Frontal cortex (tissue), 4 donors: ENCODE data around the gene FAM53B. TPM values are rescaled to one million over a fixed set of nuclear protein-coding genes. Genes with fewer than 3 reads are reported as not detected.
A peak's percentile ranks its signal among the peaks of the same experiment; 100 is the strongest.

Experiments used
- DNase-seq, 2 donors: peaks; one replicate each; pipeline ENCODE4 v3.0.0; 2012; ENCODE audit warnings: low spot score in 2 of 2
- FAIRE-seq: peaks from 2 replicates; lab custom pipeline; 2012; peaks lifted over from hg19 to GRCh38; lab: Jason Lieb, UNC
- total RNA-seq: library from RNA; depleted of rRNA; stranded (reverse); fragments of >200 nt; gene quantifications from one replicate; pipeline ENCODE4 v1.2.3, GENCODE V29; 2014
- donor health status: control.
- donor health status: control.
- donor health status: control.

The FAM53B gene
- total RNA-seq, 1 donor from 2014 or later: 23.2 TPM

DNA sequence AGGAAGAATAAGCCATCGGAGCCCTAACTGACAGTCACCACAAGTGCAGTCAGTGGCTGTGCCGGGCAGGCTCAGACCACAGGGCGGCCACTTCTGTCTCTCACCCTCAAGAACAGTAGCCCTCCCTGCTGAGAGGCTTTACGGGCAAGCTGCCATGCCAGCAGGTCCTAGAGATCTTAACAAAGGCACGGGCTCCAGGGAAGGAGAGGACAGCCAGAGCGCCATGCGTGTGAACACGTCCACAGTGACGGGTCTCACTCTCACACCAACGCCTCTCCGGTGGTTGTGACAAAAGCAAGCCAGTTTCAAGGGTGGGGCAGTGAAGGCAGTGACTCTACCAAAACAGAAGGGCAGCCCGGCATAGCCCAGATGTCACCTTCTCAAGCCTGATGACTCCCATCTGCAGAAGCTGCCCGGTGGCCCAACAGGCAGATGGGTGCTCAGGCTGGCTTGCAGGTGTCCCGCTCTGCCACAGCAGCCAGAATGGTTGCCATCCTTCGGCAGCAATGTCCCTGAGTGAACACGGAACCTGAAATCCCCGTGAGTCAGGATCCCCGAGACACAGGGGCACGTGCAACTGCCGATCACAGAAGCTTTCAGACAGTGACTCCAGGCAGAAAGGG, 102.0 kb downstream of the FAM53B start:
- no peak for DNase-seq
- no peak for FAIRE-seq

DNA sequence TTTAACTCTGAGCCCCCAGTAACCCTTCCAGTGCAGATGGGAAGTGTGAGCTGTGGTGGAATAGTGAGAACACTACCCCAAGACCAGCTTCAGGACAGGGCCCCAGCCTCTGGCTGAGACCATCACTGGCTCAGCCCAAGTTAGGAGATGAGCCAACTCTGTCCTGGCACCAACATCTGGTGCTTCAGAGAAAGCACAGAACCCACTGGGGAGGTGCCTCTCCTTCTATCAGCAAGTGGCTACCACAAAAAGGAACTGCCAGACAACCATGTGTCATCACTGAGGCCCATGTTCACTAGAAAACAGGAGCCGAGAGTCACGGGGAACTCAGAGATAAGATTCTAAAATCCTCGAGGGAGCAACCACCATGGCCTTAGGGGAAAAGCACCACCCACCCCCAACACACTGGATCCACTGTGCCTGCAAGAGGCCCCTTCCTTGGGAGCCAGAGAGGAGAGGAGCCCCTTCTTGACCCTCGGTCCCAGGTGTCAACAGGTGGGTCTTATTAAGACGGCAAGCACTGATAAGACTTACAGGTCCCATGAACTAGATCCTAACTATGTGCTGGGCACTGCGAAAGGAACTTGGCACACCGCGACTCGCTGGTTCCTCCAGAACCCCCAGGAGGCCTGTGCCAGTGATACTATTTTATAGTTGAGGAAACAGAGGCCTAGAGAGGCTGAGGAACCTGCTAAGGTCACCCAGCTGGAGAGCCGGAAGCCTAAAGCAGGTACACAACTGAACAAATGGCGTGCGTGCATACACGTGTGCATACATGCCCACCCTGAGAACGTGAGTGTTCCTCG, 102.7 kb downstream of the FAM53B start:
- DNase-seq (no peak), FAIRE-seq (no peak)

DNA sequence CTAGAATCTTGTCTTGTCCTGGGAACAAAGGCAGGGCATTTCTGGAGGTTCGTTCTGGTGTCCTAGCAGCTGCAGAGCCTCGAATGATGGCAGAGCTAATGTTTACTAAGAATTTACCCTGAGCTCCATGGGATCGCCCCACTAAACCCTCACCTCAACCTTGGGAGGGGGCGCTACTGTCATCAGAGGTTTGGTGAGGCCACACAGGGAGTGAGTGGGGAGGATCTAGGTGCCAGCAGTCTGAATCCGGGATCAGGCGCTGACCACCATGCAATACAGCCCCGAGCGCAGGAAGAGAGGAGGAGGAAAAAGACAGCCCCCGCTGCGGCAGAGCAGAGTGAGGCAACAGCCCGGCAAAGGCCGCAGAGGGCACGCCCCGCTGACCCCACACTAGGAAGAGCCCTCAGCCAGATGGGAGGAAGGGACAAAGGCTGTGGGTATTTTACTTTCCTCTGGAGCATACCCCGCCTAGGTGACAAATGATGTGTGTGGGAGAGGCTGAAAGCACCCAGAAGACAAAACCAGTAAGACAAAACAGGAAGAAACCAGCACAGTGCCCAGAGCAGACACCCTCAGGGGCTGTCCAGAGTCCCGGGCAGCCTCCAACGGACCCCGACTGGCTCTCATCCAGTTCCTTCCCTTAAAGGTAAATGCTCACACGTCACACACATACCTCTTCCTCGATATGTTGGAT, 103.5 kb downstream of the FAM53B start:
- FAIRE-seq (no peak), DNase-seq (no peak)

DNA sequence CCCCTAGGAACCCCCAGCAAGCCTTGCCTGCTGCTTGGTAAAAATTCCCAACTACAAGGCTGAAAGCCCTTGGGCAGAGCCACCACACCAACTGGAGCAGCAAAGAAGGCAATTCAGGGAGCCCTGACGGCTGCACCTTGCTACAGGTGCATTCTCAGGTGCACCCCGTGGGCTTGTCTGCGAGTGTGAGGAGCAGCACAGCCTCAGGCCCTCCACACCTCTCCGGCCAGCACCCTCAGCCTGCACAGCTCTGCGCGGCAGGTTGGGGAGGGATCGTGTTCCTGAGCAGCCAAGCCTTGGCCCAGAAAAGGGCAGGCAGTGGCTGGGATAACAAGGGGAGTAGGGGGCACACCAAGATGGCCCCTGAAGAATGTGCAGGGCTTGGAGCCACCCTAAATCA, 104.1 kb downstream of the FAM53B start:
- FAIRE-seq: no peak
- no peak for DNase-seq

DNA sequence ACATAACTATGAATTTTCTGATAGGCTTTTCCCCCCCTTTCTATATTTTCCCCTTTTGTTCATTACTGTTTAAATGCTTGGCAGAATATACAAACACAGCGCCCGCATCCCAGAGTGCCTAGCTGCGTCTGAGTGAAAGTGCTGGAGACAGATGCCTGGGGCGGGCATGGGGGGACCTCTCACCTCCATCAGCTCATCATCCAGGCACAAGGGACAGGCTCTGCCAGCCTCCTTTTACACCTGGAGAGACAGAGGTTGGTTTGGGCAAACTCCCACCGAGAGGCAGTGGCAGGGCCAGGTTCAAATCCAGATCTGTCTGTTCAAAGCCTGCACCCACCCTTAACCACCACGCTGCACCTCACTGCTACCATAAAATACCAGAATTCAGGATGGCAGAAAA, 104.5 kb downstream of the FAM53B start:
- FAIRE-seq (no peak), DNase-seq (no peak)

DNA sequence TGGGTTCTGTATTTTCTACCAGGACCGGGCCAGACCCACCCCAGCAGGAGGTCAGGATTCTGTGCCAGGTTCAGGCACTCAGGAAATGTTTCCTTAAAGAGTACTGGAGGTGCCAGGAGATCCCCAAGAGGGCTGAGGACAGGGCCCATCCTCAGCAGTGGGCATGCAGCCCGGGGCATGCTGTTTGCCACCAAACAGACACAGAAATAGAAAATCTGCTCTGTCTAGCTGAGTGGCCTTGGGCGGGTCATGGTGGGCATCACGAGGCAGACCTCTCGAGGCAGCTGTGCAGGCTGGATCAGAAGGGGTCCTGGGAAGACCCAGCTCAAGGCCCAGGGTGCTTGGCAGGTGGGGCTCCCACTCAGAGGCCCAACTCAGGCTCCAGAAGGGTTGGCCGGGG, 105.0 kb downstream of the FAM53B start:
- DNase-seq: no peak
- FAIRE-seq: no peak

GRCh38 chr10:124637746-124638145, 106.4 kb downstream of the FAM53B start:
- DNase-seq (no peak), FAIRE-seq (no peak)

DNA sequence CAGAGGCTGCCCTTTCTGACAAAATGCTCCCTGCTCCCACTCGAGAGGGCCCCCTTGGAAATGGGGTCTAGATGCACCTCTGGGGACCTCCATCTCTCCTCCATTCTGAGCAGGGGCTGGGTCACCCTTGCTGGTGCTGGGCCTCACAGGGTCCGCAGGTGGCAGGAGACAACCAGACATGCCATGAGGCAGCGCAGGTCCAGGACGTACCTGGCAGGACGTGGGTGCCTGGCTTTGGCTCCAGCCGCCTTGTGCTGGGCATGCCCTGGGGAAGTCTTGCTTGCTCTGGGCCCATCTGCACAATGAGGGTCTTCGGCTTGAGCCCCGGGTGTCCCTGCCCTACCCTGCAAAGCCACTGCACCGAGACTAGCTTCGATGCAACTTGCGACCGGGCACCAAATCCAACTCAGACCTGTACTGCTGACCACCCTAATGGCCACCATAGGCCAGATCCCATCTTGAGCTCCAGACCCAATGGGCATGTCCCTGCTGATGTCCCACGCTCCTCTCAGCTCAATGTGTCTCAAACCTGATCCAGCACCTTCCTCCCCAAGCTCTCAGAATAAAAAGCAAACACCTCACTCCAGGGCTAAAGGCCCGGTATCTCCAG, 107.0 kb downstream of the FAM53B start:
- FAIRE-seq (no peak), DNase-seq (no peak)

GRCh38 chr10:124636271-124636995, 107.7 kb downstream of the FAM53B start:
- FAIRE-seq (no peak), DNase-seq (no peak)

DNA sequence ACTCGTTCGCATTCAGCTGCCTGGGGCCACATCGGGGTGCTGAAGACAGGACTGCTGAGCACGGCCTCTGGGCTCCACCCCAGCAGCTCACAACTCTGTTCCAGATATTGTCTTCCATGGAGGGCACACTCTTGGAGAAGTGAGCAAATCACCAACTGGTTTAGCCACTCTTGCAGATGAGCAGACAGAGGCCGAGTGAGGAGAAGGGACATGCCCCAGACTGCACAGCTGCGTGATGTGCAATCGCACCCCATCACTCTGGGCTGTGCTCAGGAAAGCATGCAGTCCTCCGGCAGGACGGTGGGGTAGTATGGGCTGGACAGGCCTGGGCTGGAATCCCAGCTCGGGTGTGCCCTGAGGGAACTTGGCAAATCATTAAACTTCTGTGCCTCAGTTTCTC, 111.6 kb downstream of the FAM53B start:
- no peak for FAIRE-seq
- DNase-seq: no peak

GRCh38 chr10:124632064-124632531, 112.1 kb downstream of the FAM53B start:
- DNase-seq (peak in 1 of 2 donors; percentile 57), FAIRE-seq (no peak)

- DNase-seq (no peak), FAIRE-seq (no peak)
Measured at GRCh38 chr10:124630551-124630950, 113.6 kb downstream of the FAM53B start.

DNA sequence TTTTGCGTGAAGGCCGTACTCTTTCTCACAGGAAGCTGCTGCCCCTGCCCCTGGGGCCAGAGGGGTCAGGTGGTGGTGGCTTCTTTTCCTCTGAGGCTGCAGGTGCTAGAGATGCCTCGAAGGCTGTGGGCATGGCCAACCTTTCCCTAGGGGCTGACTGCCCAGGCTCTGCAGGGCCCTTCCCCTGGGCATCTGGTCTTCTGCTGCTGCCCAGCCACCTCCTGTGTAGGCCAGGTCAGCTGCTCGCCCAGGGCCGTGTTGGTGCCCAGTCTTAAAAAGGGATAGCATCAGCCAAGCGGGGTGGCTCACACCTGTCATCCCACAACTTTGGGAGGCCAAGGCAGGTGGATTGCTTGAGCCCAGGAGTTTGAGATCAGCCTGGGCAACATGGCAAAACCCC, 114.3 kb downstream of the FAM53B start:
- FAIRE-seq (no peak), DNase-seq (no peak)

GRCh38 chr10:124629415-124629814, 114.8 kb downstream of the FAM53B start:
- DNase-seq (peak; percentile 55 to 66), FAIRE-seq (no peak)

DNA sequence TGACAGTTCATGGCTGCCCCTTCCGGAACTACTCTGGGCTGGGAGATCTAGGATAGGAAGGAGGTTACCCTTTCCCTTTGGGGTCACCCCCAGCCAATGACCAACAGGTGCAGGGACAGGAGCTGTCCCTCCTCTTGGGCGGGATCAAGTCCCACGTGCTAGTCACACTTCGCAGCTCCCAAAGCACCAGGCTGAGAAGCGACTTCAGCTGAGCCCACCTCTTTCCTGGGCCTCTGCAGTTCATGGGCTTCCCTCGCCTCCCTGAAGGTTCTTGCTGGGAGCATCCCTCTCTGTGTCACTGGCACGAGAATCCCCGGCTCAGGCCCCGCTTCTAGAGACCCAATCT, 115.5 kb downstream of the FAM53B start:
- DNase-seq (no peak), FAIRE-seq (no peak)

- DNase-seq (no peak), FAIRE-seq (no peak)
Measured at GRCh38 chr10:124627866-124628675, 116.1 kb downstream of the FAM53B start.

DNA sequence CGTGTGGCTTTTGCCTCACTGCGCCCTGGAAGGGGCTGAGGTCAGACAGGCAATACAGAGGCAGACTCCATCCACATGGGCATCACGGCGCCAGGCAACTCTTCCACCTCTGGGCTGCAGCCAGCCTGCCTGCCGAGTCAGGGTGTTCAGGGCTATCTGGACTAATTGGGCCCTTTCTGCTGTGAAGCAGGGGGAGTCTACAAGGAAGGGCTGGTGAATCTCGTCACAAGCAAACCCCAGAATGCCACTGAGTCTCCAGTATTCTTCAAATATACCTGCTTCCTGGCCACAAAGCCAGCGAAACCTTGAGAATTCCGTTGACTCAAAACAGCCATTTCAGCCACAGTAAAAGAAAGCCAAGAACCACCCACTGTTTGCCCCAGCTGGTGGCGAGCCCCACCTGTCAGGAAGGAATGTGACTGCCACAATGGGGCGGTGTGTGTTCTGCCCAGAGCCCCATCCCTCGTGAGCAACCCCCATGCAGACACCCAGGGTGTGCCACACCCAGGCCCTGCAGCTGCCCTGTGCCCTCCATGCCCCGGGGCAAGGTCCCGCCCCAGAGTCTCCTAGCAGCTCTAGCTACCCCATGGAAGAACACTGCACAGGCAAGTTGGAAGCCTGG, 117.3 kb downstream of the FAM53B start:
- DNase-seq (no peak), FAIRE-seq (no peak)

GRCh38 chr10:124625831-124626238, 118.3 kb downstream of the FAM53B start:
- DNase-seq (no peak), FAIRE-seq (no peak)

- FAIRE-seq: no peak
- no peak for DNase-seq
Measured at GRCh38 chr10:124624895-124625294, 119.3 kb downstream of the FAM53B start.
